Parathyroid adenoma (tissue), 2 donors: ENCODE measurements around the gene STIM1.

Experiments
- H2AFZ ChIP-seq: fragments of 300-600 bp; sonication (generic); one replicate; pipeline ENCODE4 v1.7.0; 2017; ENCODE audit warnings: antibody characterized with exemption, mild to moderate bottlenecking
- H3K27ac ChIP-seq: fragments of 300-600 bp; sonication (generic); one replicate; pipeline ENCODE4 v1.7.0; 2017
- H3K27me3 ChIP-seq: fragments of 300-600 bp; sonication (generic); one replicate; pipeline ENCODE4 v1.7.0; 2017; ENCODE audit warnings: low read length; ENCODE audit not compliant: control insufficient read depth, insufficient read depth
- H3K36me3 ChIP-seq: fragments of 300-600 bp; sonication (generic); one replicate; pipeline ENCODE4 v1.7.0; 2017; ENCODE audit warnings: low read length; ENCODE audit not compliant: control insufficient read depth, insufficient read depth
- H3K4me1 ChIP-seq: fragments of 300-600 bp; sonication (generic); one replicate; pipeline ENCODE4 v1.7.0; 2017; ENCODE audit warnings: control low read depth
- H3K4me2 ChIP-seq: fragments of 300-600 bp; sonication (generic); one replicate; pipeline ENCODE4 v1.7.0; 2017; ENCODE audit warnings: low read length
- H3K4me3 ChIP-seq: fragments of 300-600 bp; sonication (generic); one replicate; pipeline ENCODE4 v1.7.0; 2017; ENCODE audit warnings: low read depth, low read length
- H3K79me2 ChIP-seq: fragments of 300-600 bp; sonication (generic); one replicate; pipeline ENCODE4 v1.7.0; 2017; ENCODE audit warnings: control low read depth
- H3K9ac ChIP-seq: fragments of 300-600 bp; sonication (generic); one replicate; pipeline ENCODE4 v1.7.0; 2017; ENCODE audit warnings: mild to moderate bottlenecking
- H3K9me3 ChIP-seq: fragments of 300-600 bp; sonication (generic); one replicate; pipeline ENCODE4 v1.7.0; 2017; ENCODE audit warnings: low read length; ENCODE audit not compliant: control insufficient read depth
- TF ChIP-seq, protein P1 (sequence below): fragments of 300-600 bp; sonication (generic); IDR thresholded peaks from one replicate; pipeline ENCODE4 v1.7.0; 2017; ENCODE audit warnings: antibody characterized with exemption, mild to moderate bottlenecking
- donor health status: primary hyperparathyroidism.

The STIM1 gene

DNA sequence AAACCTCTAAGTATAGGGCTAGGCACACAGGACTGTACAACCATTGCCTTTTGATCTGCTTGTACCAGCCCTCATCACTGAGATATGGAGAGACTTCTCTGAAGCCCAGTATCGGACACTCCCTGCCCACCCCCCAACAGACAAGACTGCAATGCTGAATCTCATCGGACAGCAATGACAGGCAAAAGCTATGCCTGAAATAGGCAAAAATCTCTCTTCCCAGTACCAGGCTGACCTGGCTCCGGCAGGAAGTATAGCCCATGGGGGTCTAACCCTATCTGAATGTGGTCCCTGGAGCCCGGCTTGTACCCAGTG lies 21.2 kb upstream of the STIM1 start:
- Histone ChIP-seq H3K9ac (no peak overlapping the region), H2AFZ (no peak overlapping the region), H3K4me1 (peaks cover 7% of the 10 kb centered on the region), H3K9me3 (no peaks in the 10 kb centered on the region), H3K4me2 (no peak overlapping the region), H3K4me3 (no peak overlapping the region), H3K79me2 (peaks cover 3% of the 10 kb centered on the region), H3K27ac (no peak overlapping the region), H3K27me3 (no peaks in the 10 kb centered on the region), H3K36me3 (no peaks in the 10 kb centered on the region)
- TF ChIP-seq, protein P1, sequence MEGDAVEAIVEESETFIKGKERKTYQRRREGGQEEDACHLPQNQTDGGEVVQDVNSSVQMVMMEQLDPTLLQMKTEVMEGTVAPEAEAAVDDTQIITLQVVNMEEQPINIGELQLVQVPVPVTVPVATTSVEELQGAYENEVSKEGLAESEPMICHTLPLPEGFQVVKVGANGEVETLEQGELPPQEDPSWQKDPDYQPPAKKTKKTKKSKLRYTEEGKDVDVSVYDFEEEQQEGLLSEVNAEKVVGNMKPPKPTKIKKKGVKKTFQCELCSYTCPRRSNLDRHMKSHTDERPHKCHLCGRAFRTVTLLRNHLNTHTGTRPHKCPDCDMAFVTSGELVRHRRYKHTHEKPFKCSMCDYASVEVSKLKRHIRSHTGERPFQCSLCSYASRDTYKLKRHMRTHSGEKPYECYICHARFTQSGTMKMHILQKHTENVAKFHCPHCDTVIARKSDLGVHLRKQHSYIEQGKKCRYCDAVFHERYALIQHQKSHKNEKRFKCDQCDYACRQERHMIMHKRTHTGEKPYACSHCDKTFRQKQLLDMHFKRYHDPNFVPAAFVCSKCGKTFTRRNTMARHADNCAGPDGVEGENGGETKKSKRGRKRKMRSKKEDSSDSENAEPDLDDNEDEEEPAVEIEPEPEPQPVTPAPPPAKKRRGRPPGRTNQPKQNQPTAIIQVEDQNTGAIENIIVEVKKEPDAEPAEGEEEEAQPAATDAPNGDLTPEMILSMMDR, result no peak

DNA sequence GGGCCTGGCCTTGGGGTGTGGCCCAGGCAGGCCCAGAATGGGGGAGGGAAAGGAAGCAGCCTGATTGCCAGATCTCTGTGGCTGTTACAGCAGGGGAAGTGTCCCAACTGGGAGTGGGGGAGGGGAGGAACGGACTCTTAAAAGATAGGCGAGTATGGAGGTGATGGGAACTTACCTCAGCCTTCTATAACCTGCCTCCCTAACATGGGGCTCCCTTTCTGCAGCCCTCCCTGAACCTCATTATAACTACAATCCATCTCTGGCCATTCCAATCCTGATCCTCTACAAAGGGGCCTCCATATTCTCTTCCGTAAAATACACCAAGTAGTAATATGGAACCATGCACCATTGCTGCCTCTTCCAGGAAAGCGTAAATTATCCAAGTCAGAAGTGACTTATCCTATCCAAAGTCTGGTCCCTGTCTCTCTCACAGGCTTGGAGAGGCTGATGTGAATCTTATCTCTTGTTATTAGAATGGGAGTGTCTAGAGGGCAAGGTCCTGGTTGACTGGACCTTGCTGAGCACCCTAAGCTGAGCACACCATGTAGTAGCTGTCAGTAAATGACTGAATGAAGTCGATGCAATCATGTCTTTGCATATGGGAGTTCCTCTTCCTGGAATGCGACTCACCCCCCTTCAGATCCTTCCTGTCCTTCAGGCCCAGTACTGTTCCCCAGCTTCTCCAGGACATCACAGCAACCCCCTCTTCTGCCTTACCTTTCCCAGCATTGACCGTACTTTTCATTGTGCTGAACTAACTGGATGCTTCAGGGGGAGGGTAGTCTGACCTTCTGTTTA lies 20.6 kb upstream of the STIM1 start:
- Histone ChIP-seq H3K36me3 (no peaks in the 10 kb centered on the region), H3K4me3 (no peak overlapping the region), H2AFZ (no peak overlapping the region), H3K4me1 (peaks cover 7% of the 10 kb centered on the region), H3K9me3 (no peaks in the 10 kb centered on the region), H3K79me2 (peaks cover 3% of the 10 kb centered on the region), H3K27me3 (no peaks in the 10 kb centered on the region), H3K4me2 (no peak overlapping the region), H3K27ac (no peak overlapping the region), H3K9ac (no peak overlapping the region)
- TF ChIP-seq, protein P1, result no peak

DNA sequence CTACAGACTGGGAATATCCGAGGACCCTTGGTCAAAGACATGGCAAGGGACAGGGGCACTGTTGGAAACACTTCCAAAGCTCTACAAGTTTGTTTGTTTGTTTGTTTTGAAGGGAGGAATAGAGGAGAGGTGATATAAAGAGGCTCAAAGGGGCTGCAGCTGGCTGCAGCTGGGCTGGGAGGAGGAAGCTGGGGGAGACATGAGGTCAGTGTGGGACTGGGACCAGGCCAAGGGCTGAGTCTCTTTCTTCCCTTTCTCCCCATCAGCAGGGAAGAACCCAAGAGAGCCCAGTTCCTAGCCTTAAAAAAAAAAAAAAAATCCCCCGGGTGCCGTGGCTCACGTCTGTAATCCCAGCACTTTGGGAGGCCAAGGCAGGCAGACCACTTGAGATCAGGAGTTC lies 19.7 kb upstream of the STIM1 start:
- no peaks in the 10 kb centered on the region for H3K27me3 ChIP-seq
- H3K9me3 ChIP-seq, result no peaks in the 10 kb centered on the region
- H3K36me3 ChIP-seq, result no peaks in the 10 kb centered on the region
- TF ChIP-seq, protein P1, result no peak
- peaks cover 7% of the 10 kb centered on the region for H3K4me1 ChIP-seq
- H3K4me2 ChIP-seq, result no peak overlapping the region
- H3K79me2 ChIP-seq, result peaks cover 3% of the 10 kb centered on the region
- no peak overlapping the region for H3K27ac ChIP-seq
- H2AFZ ChIP-seq, result no peak overlapping the region
- H3K9ac ChIP-seq, result no peak overlapping the region
- H3K4me3 ChIP-seq, result no peak overlapping the region

DNA sequence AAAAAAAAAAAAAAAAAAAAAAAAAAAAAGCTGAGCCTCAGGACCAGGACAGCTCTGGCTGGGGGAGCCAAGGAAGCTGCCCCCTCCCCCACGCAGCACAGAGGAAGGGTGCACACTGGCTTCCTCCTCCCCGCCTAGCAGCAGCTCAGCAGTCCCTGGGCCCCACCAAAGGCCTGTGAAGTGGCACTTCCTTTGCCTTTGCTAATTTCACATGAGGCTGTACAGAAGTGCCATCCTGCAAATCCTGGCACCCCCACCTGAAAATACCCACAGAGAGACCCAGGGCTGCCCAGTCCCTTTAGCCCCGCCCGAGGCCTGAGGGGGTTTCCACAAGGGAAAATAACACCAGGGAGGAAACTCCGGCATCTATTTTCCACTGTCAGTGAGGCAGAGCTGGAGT lies 18.6 kb upstream of the STIM1 start:
- no peak overlapping the region for H3K9ac ChIP-seq
- no peak overlapping the region for H2AFZ ChIP-seq
- no peak overlapping the region for H3K27ac ChIP-seq
- peaks cover 3% of the 10 kb centered on the region for H3K79me2 ChIP-seq
- TF ChIP-seq, protein P1, result no peak
- H3K9me3 ChIP-seq, result no peaks in the 10 kb centered on the region
- no peak overlapping the region for H3K4me3 ChIP-seq
- H3K4me1 ChIP-seq, result peaks cover 7% of the 10 kb centered on the region
- no peak overlapping the region for H3K4me2 ChIP-seq
- H3K27me3 ChIP-seq, result no peaks in the 10 kb centered on the region
- H3K36me3 ChIP-seq, result no peaks in the 10 kb centered on the region

DNA sequence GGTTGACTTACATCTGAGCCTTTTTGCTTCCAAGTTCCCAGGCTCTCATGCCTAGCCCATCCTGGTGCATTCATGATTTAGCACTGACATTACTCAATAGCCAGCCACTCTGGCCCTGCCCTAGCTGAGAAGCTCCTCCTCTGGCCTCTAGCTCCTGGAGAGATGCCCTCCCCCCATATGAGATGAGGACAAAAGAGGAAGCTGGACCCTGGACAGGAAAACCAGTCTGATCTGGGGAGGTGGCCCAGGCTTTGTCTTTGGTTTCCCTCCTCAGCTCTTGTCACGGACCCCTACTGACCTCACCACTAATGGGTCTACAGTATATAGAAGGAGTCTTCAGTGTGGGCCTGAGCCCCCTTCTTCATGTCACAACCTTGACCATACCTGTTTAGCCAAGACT lies 17.7 kb upstream of the STIM1 start:
- H3K4me1 ChIP-seq, result peaks cover 3% of the 10 kb centered on the region
- no peaks in the 10 kb centered on the region for H3K36me3 ChIP-seq
- TF ChIP-seq, protein P1, result no peak
- no peaks in the 10 kb centered on the region for H3K9me3 ChIP-seq
- H3K79me2 ChIP-seq, result peaks cover 3% of the 10 kb centered on the region
- H2AFZ ChIP-seq, result no peak overlapping the region
- H3K27me3 ChIP-seq, result no peaks in the 10 kb centered on the region
- no peak overlapping the region for H3K4me3 ChIP-seq
- no peak overlapping the region for H3K27ac ChIP-seq
- no peak overlapping the region for H3K4me2 ChIP-seq
- no peak overlapping the region for H3K9ac ChIP-seq
